GM12892 (cell line): ENCODE measurements around the gene PIK3R5.

ENCODE experiments used
- POLR2A ChIP-seq: IDR thresholded peaks from 2 replicates; pipeline ENCODE4 v1.6.1; 2011; ENCODE audit warnings: low read depth, low read length, control low read depth
- POLR2AphosphoS5 ChIP-seq: IDR thresholded peaks from 2 replicates; pipeline ENCODE4 v1.6.1; 2011; ENCODE audit warnings: low read depth, low read length, control low read depth
- TAF1 ChIP-seq: IDR thresholded peaks from 2 replicates; pipeline ENCODE4 v1.6.1; 2011; ENCODE audit warnings: low read depth, mild to moderate bottlenecking, control low read depth, low read length, borderline replicate concordance

DNA sequence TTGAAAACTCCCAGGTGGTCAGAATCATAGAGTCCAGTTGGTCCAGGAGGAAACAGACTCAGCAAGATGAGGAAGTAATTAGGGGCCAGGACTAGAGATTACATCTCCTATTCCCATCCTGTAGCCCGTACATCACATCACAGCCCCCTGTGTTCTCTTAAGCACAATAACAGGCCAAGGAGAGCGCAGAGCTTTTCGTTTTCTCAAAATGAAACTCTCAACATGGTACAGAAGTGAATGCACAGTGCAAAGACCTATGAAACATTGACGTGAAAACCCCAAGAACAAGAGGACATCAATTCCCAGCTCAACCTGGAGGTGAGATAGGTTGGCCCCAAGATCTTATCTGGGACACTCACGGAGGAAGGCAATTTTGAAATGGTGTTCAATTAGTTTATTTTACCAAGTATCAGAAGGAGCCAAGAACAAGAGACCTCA, 9.0 kb downstream of the PIK3R5 start:
- TF ChIP-seq POLR2AphosphoS5 (peak; percentile 48; the same call in 1 of the 2 replicates), TAF1 (no peak), POLR2A (no peak; the same call in 1 of the 2 replicates)
